ENCODE data around the gene RAPGEF2.

DNA sequence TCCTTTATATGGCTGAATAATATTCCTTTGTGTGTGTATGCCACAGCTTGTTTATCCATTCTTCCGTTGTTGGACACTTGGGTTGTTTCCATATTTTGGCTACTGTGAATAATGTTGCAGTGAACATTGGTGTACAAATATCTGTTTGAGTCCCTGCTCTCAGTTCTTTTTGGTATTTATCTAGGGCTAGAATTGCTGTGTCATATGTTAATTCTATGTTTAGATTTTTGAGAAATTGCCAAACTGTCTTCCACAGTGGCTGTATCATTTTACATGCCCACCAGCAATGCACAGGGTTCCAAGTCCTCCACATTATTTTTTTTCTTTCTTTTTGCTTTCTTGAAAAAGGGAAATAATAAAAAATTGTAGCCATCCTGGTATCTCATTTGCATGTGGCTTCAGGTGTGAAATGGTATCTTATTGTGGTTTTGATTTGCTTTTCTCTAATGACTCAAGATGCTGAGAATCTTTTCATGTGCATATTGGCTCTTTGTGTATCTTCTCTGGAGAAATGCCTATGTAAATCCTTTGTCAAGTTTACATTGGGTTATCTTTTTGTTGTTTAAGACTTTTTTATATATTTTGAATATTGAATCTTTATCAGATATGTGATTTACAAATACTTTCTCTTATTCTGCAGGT is 129.7 kb downstream of the RAPGEF2 start:
- TF ChIP-seq FOXK2 (IDR thresholded peaks at IDR 0.05) (no peak), SUZ12 (IDR thresholded peaks at IDR 0.05) (no peak), BHLHE40 (IDR thresholded peaks at IDR 0.05; ENCODE audit: borderline replicate concordance) (no peak), ELF4 (IDR thresholded peaks at IDR 0.05) (no peak), NFRKB (IDR thresholded peaks at IDR 0.05) (no peak), FOXM1 (IDR thresholded peaks at IDR 0.05; ENCODE audit: borderline replicate concordance) (no peak), PKNOX1 (IDR thresholded peaks at IDR 0.05) (no peak), LEF1 (IDR thresholded peaks at IDR 0.05; ENCODE audit: borderline replicate concordance) (no peak), ARNT (IDR thresholded peaks at IDR 0.05) (no peak), SP1 (IDR thresholded peaks at IDR 0.05) (no peak)
